Peyer's patch (tissue), 4 donors: ENCODE measurements around the gene SLC25A13. TPM values are rescaled to one million over a fixed set of nuclear protein-coding genes. Genes with fewer than 3 reads are reported as not detected.
"Not testable (repeated sequence)": the region's sequence is repeated elsewhere in the genome, so short reads cannot be mapped to it uniquely, and the experiment has no call there.

Experiments used
- DNase-seq, 3 donors: peaks; one replicate each; pipeline ENCODE4 v3.0.0-alpha.2; 2017 to 2019
- H3K27ac ChIP-seq, 4 donors: fragments of 200-600 bp; sonication (generic); one replicate each; pipeline ENCODE4 v1.5.1; 2016 to 2019
- H3K27me3 ChIP-seq, 2 donors: fragments of 200-600 bp; sonication (generic); one replicate each; pipeline ENCODE4 v1.5.1; 2019
- H3K36me3 ChIP-seq, 3 donors: fragments of 200-600 bp; sonication (generic); one replicate each; pipeline ENCODE4 v1.5.1; 2016 to 2019
- H3K4me1 ChIP-seq, 4 donors: fragments of 200-600 bp; sonication (generic); one replicate each; pipeline ENCODE4 v1.5.1; 2016 to 2019
- H3K4me3 ChIP-seq, 4 donors: fragments of 200-600 bp; sonication (generic); 1 replicate in 3 of 4; 2 replicates in 1 of 4; pipeline ENCODE4 v1.5.1; 2016 to 2019; ENCODE audit warnings: mild to moderate bottlenecking in 1 of 4
- H3K9me3 ChIP-seq, 4 donors: fragments of 200-600 bp; sonication (generic); one replicate each; pipeline ENCODE4 v1.5.1; 2016 to 2019; ENCODE audit warnings: mild to moderate bottlenecking in 1 of 4
- CTCF ChIP-seq, 6 experiments: fragments of 450-650 bp in 4 of 6; fragments of 200-600 bp in 2 of 6; sonication (generic) in 1 of 6; IDR thresholded peaks; one replicate each; pipeline ENCODE4 v1.5.1; 2017 to 2019; ENCODE audit warnings: antibody characterized with exemption in 6 of 6, mild to moderate bottlenecking in 3 of 6, moderate library complexity in 1 of 6
- POLR2A ChIP-seq, 2 donors: fragments of 450-650 bp; IDR thresholded peaks; one replicate each; pipeline ENCODE4 v1.5.1; 2017; ENCODE audit warnings: antibody characterized with exemption in 2 of 2, mild to moderate bottlenecking in 2 of 2, moderate library complexity in 2 of 2
- total RNA-seq, 4 donors: library from RNA; depleted of rRNA; stranded (reverse); fragments of >200 nt; gene quantifications; one replicate each; pipeline ENCODE4 v1.1.0, GENCODE V29; 2016

SLC25A13 gene
- total RNA-seq, 4 donors from 2014 or later, result 16.5 to 87.8 (median 60.3) TPM

DNA sequence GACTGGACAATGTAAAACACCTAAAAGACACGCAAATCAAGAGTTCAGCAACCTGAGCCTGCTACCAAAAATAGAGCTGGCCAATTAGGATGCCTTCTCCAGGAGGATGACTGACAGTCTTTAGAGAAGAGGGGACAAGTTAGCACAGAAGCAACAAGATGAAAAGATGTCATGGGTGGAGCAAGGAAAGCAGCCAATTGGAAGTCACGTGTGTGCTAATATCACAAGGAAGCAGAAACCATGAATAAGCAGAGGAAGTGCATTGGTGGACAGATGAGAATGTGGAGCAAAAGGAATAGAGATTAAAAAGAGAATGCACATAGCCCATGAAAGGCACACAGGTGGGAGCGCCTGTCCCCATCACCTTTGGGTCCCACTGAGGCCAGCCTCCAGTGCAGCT is 148.1 kb downstream of the SLC25A13 start:
- Histone ChIP-seq H3K27ac (no peak overlapping the region), H3K27me3 (no peaks in the 10 kb centered on the region), H3K4me1 (no peaks in the 10 kb centered on the region), H3K4me3 (no peak overlapping the region), H3K36me3 (peaks cover 0 to 27% (median 0%) of the 10 kb centered on the region in 3 donors), H3K9me3 (no peaks in the 10 kb centered on the region)
- no peak for DNase-seq
- TF ChIP-seq POLR2A (IDR thresholded peaks at IDR 0.05) (no peak), CTCF (IDR thresholded peaks at IDR 0.05) (no peak)

GRCh38 chr7:96169439-96169838 is 152.5 kb downstream of the SLC25A13 start:
- H3K9me3 ChIP-seq, result no peaks in the 10 kb centered on the region
- no peak overlapping the region for H3K27ac ChIP-seq
- H3K4me1 ChIP-seq, result no peaks in the 10 kb centered on the region
- no peak overlapping the region for H3K4me3 ChIP-seq
- peaks cover 0 to 22% (median 0%) of the 10 kb centered on the region in 3 donors for H3K36me3 ChIP-seq
- TF ChIP-seq POLR2A (IDR thresholded peaks at IDR 0.05) (no peak), CTCF (IDR thresholded peaks at IDR 0.05) (no peak)
- DNase-seq, result no peak
- H3K27me3 ChIP-seq, result no peaks in the 10 kb centered on the region

DNA sequence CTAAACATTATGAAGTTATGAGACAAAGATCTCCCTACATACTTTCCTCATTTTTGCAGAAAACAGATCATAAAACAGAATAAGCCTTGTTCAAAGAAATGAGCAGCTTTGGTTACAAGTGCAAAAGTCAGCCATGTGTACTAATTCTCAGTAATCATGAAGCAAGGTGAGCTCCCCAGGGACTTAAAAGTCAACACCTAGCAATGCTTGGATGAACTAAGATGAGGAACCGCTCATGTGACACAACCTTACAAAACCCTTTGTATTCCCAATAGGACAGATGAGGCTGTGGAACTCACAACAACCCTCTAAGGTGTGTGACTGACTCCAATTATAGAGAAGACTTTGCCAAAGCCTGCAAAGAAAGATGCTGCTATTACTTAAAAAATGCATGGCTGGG is 154.5 kb downstream of the SLC25A13 start:
- Histone ChIP-seq H3K36me3 (peaks cover 0 to 37% (median 0%) of the 10 kb centered on the region in 3 donors), H3K4me1 (no peaks in the 10 kb centered on the region), H3K27ac (no peak overlapping the region), H3K9me3 (no peaks in the 10 kb centered on the region), H3K4me3 (no peak overlapping the region), H3K27me3 (no peaks in the 10 kb centered on the region)
- no peak for DNase-seq
- TF ChIP-seq CTCF (IDR thresholded peaks at IDR 0.05) (no peak), POLR2A (IDR thresholded peaks at IDR 0.05) (no peak)

GRCh38 chr7:96161897-96162296 is 160.0 kb downstream of the SLC25A13 start:
- no peak overlapping the region for H3K27ac ChIP-seq
- H3K4me3 ChIP-seq, result no peak overlapping the region
- no peaks in the 10 kb centered on the region for H3K27me3 ChIP-seq
- no peaks in the 10 kb centered on the region for H3K9me3 ChIP-seq
- no peaks in the 10 kb centered on the region for H3K4me1 ChIP-seq
- no peak for DNase-seq
- H3K36me3 ChIP-seq, result peaks cover 0 to 41% (median 0%) of the 10 kb centered on the region in 3 donors
- TF ChIP-seq POLR2A (IDR thresholded peaks at IDR 0.05) (no peak), CTCF (IDR thresholded peaks at IDR 0.05) (no peak)

GRCh38 chr7:96157856-96158255 is 164.0 kb downstream of the SLC25A13 start:
- Histone ChIP-seq H3K4me3 (no peak overlapping the region), H3K9me3 (no peaks in the 10 kb centered on the region), H3K27ac (no peak overlapping the region), H3K4me1 (no peaks in the 10 kb centered on the region), H3K27me3 (no peaks in the 10 kb centered on the region), H3K36me3 (peaks cover 0 to 36% (median 0%) of the 10 kb centered on the region in 3 donors)
- DNase-seq, result no peak
- TF ChIP-seq POLR2A (IDR thresholded peaks at IDR 0.05), result no peak
- TF ChIP-seq CTCF (IDR thresholded peaks at IDR 0.05), result no peak

DNA sequence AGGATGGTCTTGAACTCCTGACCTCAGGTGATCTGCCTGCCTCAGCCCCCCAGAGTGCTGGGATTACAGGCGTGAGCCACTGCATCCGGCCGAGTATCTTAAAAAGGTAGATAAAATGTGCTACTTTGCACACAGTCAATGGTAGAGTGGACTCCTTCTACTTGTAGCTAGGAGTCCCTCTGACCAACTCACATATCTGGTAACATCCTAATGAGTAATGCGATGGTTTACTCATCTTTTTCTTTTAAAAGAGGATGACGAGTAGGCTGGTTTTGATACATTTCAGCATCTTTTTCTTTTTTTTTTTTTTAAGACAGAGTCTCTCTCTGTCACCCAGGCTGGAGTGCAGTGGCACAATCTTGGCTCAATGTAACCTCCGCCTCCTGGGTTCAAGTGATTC is 167.4 kb downstream of the SLC25A13 start:
- DNase-seq, H3K27me3 ChIP-seq, H3K9me3 ChIP-seq, H3K4me3 ChIP-seq, H3K4me1 ChIP-seq, H3K27ac ChIP-seq: not testable (repeated sequence)
- peaks cover 0 to 23% (median 0%) of the 10 kb centered on the region in 3 donors for H3K36me3 ChIP-seq
